Smooth muscle cell (in vitro differentiated cells): ENCODE data around the gene PTK7. TPM values are rescaled to one million over a fixed set of nuclear protein-coding genes. Genes with fewer than 3 reads are reported as not detected.

Experiments
- DNase-seq: peaks from one replicate; lab custom pipeline; 2025; ENCODE audit not compliant: unreplicated experiment; lab: John Stamatoyannopoulos, UW
- H2AFZ ChIP-seq: fragments of 200-600 bp; sonication (generic); 2 replicates; pipeline ENCODE4 v1.6.0; 2016; ENCODE audit warnings: antibody characterized with exemption, low read depth, mild to moderate bottlenecking
- H3F3A ChIP-seq: fragments of 200-600 bp; sonication (generic); 2 replicates; pipeline ENCODE4 v1.6.0; 2017; ENCODE audit warnings: antibody characterized with exemption, low read depth
- H3K27ac ChIP-seq: fragments of 200-600 bp; sonication (generic); 2 replicates; pipeline ENCODE4 v1.5.1; 2016; ENCODE audit warnings: low read depth, mild to moderate bottlenecking
- H3K27me3 ChIP-seq: fragments of 200-600 bp; sonication (generic); 2 replicates; pipeline ENCODE4 v1.6.1; 2016; ENCODE audit warnings: low read depth, mild to moderate bottlenecking
- H3K36me3 ChIP-seq: fragments of 200-600 bp; sonication (generic); 2 replicates; pipeline ENCODE4 v1.5.1; 2016; ENCODE audit warnings: low read depth
- H3K4me1 ChIP-seq: fragments of 200-600 bp; sonication (generic); 2 replicates; pipeline ENCODE4 v1.5.1; 2016; ENCODE audit warnings: low read depth
- H3K4me2 ChIP-seq: fragments of 200-600 bp; sonication (generic); 2 replicates; pipeline ENCODE4 v1.6.0; 2016; ENCODE audit warnings: mild to moderate bottlenecking
- H3K4me3 ChIP-seq: fragments of 200-600 bp; sonication (generic); 2 replicates; pipeline ENCODE4 v1.5.1; 2016; ENCODE audit warnings: mild to moderate bottlenecking
- H3K79me2 ChIP-seq: fragments of 200-600 bp; sonication (generic); 2 replicates; pipeline ENCODE4 v1.6.0; 2016; ENCODE audit warnings: low read depth, mild to moderate bottlenecking
- H3K9ac ChIP-seq: fragments of 200-600 bp; sonication (generic); 2 replicates; pipeline ENCODE4 v1.6.0; 2016; ENCODE audit warnings: low read depth
- H3K9me3 ChIP-seq: fragments of 200-600 bp; sonication (generic); replicated peaks from 2 replicates; pipeline ENCODE4 v1.5.1; 2016; ENCODE audit warnings: low read depth
- H4K20me1 ChIP-seq: fragments of 200-600 bp; sonication (generic); 2 replicates; pipeline ENCODE4 v1.6.0; 2016; ENCODE audit warnings: low read depth
- WGBS: methylation state at CpG from one replicate; pipeline ENCODE4 v1.1.7; 2016; ENCODE audit warnings: low lambda C conversion rate; 5-methylcytosine and 5-hydroxymethylcytosine counted together
- polyA plus RNA-seq: library from polyadenylated mRNA; unstranded; fragments of >200 nt; fragmentation: Nextera tagmentation; extraction: Ambion mirVana; gene quantifications from 2 replicates; pipeline ENCODE4 v1.2.1, GENCODE V29; 2016
- total RNA-seq: library from RNA; depleted of rRNA; stranded (reverse); fragments of >200 nt; gene quantifications from 2 replicates; pipeline ENCODE4 v1.2.3, GENCODE V29; 2014
- TF ChIP-seq, protein P1 (sequence below): fragments of 200-600 bp; sonication (generic); IDR thresholded peaks from 2 replicates; pipeline ENCODE4 v1.5.1; 2017; ENCODE audit warnings: borderline replicate concordance, mild to moderate bottlenecking, antibody characterized with exemption; ENCODE audit not compliant: insufficient read depth, poor library complexity, severe bottlenecking

Gene PTK7
- total and polyA plus RNA-seq, 2 experiments from 2014 or later, result 376 to 598 TPM

DNA sequence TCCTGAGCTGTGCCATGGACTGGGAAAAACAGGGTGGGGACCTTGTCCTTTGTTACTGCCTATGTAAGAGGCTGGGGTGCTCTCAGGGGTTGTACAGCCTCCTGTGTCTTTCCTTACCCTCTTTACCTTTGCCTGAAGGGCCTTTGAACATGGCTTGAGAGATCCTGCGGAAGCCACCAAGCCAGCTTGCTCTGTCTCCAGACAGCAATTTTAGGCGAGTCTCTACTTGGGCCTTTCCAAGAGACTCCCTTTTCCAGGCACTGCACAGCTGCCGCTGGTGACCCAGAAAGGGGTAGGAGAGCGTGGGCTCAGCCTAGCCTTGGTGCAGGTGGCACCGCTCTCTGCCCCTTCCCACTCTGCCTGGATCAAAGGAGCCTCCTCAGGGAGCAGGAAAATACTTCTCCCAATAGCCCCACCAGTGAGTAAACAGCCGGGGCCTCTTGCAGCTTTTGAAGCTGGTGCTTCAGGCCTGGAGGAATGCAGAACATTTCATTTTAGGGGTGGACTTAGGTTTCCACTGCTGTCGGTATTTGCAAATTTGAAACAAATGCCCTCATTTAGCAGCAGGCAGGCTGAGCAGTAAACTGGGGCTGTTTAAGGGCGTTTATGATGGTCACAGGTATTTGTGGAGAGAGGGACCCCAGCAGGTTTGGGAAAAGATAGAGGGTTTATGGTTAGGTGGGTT is 13.9 kb downstream of the PTK7 start:
- Histone ChIP-seq H3F3A (peaks cover 45% of the 10 kb centered on the region), H3K4me1 (peaks cover 47% of the 10 kb centered on the region), H4K20me1 (peaks cover 98% of the 10 kb centered on the region), H3K36me3 (no peaks in the 10 kb centered on the region), H2AFZ (no peak overlapping the region), H3K27me3 (no peaks in the 10 kb centered on the region), H3K4me2 (peak overlapping the region; percentile 69), H3K9me3 (no peaks in the 10 kb centered on the region), H3K4me3 (no peak overlapping the region), H3K27ac (peak overlapping the region; percentile 84), H3K79me2 (peaks cover 100% of the 10 kb centered on the region), H3K9ac (peak overlapping the region; percentile 37)
- DNase-seq, result no peak
- TF ChIP-seq, protein P1, sequence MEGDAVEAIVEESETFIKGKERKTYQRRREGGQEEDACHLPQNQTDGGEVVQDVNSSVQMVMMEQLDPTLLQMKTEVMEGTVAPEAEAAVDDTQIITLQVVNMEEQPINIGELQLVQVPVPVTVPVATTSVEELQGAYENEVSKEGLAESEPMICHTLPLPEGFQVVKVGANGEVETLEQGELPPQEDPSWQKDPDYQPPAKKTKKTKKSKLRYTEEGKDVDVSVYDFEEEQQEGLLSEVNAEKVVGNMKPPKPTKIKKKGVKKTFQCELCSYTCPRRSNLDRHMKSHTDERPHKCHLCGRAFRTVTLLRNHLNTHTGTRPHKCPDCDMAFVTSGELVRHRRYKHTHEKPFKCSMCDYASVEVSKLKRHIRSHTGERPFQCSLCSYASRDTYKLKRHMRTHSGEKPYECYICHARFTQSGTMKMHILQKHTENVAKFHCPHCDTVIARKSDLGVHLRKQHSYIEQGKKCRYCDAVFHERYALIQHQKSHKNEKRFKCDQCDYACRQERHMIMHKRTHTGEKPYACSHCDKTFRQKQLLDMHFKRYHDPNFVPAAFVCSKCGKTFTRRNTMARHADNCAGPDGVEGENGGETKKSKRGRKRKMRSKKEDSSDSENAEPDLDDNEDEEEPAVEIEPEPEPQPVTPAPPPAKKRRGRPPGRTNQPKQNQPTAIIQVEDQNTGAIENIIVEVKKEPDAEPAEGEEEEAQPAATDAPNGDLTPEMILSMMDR, result no peak
- WGBS, result 23% methylated on average over 8 of the region's 8 CpGs

DNA sequence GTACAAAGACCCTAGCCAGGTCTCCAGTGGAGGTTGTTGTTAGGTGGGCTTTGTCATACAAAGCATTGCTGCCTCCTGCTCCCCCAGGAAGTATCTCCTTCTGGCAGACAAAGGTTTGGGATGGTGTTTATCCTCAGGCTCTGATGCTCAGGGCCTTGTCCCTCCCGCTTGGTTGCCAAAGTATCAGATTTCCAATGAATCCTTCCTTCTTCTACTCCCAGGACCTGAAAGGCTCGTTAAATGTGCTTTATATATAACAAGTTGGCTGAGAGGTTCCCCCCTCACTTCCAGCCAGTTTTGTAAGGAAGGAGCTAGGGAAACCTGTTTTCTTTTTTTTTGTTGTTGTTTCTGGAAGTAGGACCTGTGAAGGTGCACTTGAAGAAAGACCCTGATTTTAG is 14.4 kb downstream of the PTK7 start:
- Histone ChIP-seq H3K27me3 (no peaks in the 10 kb centered on the region), H2AFZ (no peak overlapping the region), H3K4me2 (peak overlapping the region; percentile 69), H3F3A (peaks cover 48% of the 10 kb centered on the region), H3K9me3 (no peaks in the 10 kb centered on the region), H3K36me3 (no peaks in the 10 kb centered on the region), H3K9ac (peak overlapping the region; percentile 37), H3K4me1 (peaks cover 52% of the 10 kb centered on the region), H3K27ac (peak overlapping the region; percentile 84), H4K20me1 (peaks cover 98% of the 10 kb centered on the region), H3K79me2 (peaks cover 100% of the 10 kb centered on the region), H3K4me3 (no peak overlapping the region)
- WGBS, result 4% methylated on average over 2 of the region's 2 CpGs
- TF ChIP-seq, protein P1, result no peak
- no peak for DNase-seq

DNA sequence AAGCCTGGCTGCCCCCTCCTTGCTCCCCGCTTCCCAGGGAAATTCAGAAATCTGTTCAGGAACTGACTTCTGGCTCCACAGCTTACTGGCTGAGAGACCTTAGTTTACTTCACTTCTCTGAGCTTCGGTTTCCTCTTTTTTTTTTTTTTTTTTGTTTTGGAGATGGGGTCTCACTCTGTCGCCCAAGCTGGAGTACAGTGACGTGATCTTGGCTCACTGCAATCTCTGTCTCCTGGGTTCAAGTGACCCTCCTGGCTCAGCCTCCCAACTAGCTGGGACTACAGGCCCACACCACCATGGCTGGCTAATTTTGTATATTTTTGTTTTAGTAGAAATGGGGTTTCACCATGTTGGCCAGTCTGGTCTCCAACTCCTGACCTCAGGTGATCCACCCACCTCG is 14.9 kb downstream of the PTK7 start:
- peaks cover 52% of the 10 kb centered on the region for H3F3A ChIP-seq
- no peak for DNase-seq
- H4K20me1 ChIP-seq, result peaks cover 98% of the 10 kb centered on the region
- TF ChIP-seq, protein P1, result no peak
- H3K4me3 ChIP-seq, result no peak overlapping the region
- H3K79me2 ChIP-seq, result peaks cover 100% of the 10 kb centered on the region
- H3K9ac ChIP-seq, result peak overlapping the region; percentile 2
- H3K4me2 ChIP-seq, result peak overlapping the region; percentile 69
- H3K4me1 ChIP-seq, result peaks cover 57% of the 10 kb centered on the region
- 73% methylated on average over 5 of the region's 5 CpGs for WGBS
- H2AFZ ChIP-seq, result no peak overlapping the region
- peak overlapping the region; percentile 84 for H3K27ac ChIP-seq
- H3K36me3 ChIP-seq, result no peaks in the 10 kb centered on the region
- H3K27me3 ChIP-seq, result no peaks in the 10 kb centered on the region
- H3K9me3 ChIP-seq, result no peaks in the 10 kb centered on the region

DNA sequence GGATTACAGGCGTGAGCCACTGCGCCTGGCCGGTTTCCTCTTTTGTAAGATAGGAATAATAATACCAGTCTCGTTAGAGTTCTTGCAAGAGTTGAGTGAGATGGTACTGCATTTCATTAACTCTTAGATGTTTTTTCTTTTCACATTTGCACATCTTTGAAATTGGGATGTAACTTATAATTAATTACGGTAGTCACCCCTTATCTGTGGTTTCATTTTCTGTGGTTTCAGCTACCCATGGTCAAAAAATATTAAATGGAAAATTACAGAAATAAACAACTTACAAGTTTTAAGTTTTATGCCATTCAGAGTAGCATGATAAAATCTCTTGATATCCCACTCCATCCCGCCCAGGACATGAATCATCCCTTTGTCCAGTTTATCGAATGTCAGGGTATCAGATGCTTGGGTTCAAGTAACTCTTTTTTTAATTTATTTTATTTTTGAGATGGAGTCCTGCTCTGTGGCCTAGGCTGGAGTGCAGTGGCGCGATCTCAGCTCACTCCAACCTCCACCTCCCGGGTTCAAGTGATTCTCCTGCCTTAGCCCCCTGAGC is 15.4 kb downstream of the PTK7 start:
- H3K4me3 ChIP-seq, result no peak overlapping the region
- TF ChIP-seq, protein P1, result no peak
- H3K4me1 ChIP-seq, result peaks cover 62% of the 10 kb centered on the region
- H3K79me2 ChIP-seq, result peaks cover 100% of the 10 kb centered on the region
- no peaks in the 10 kb centered on the region for H3K27me3 ChIP-seq
- no peak overlapping the region for H2AFZ ChIP-seq
- 73% methylated on average over 10 of the region's 10 CpGs for WGBS
- H3K9me3 ChIP-seq, result no peaks in the 10 kb centered on the region
- peaks cover 57% of the 10 kb centered on the region for H3F3A ChIP-seq
- H4K20me1 ChIP-seq, result peaks cover 98% of the 10 kb centered on the region
- peak overlapping the region; percentile 84 for H3K27ac ChIP-seq
- peak overlapping the region; percentile 69 for H3K4me2 ChIP-seq
- DNase-seq, result no peak
- H3K36me3 ChIP-seq, result no peaks in the 10 kb centered on the region
- H3K9ac ChIP-seq, result peak overlapping the region; percentile 2
